ENCODE results near the gene LYL1. TPM values are rescaled to one million over a fixed set of nuclear protein-coding genes. Genes with fewer than 3 reads are reported as not detected.

The LYL1 gene
- total RNA-seq, 1 donor, result 305 TPM

DNA sequence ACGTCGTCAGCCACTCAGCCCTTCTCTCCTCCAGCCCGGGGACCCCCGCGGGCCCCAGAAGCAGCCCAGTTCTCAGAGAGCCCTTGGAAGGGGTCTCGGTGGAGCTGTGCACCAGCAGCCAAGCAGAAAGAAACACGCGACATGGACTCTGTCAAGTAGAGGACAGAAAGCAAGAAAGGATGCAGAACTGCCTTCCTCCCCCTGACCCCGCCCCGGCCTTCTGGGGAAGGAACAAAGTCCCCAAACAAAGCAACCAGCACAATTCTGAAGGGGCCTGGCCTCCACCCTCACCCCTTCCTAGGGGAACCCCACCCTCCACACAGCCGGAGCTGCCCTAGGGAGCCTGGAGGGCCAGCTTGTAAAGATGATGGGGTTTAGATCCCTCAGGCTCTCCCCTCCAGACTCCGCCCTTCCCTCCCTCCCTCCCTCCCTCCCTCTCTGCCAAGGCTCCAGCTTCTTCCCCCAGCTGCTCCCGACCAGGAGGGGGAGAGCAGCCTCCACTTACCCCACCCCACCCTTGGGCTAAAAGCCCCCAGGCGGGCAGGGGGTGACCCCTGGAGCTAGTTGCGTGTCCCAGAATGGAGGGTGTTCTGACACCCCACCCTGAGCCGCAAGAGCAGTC, 7.8 kb downstream of the LYL1 start:
- DNase-seq (ENCODE audit: low read depth in 2 of 3, low spot score in 2 of 3), result peak in 2 of 3 donors; percentile 48 to 52

DNA sequence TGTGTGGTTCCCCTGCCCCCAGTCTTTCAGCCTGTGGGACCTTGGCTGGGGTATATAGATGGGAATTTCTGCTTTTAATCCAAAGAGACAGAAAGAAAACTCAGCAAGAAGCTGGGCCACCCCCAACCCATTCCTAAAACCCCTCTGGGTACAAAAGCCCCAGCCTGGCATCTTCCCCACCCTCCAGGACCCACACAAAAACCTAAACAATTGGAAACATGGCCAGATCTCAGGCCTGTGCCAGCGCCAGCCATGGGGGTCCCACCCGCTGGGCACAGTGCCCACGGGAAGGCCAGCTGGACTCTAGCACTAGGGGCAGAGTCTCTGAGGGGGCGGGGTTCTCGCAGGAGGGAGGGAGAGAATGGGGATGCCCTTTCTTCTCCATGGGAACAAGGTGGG, 8.6 kb downstream of the LYL1 start:
- no peak for DNase-seq (ENCODE audit: low read depth in 2 of 3, low spot score in 2 of 3)

DNA sequence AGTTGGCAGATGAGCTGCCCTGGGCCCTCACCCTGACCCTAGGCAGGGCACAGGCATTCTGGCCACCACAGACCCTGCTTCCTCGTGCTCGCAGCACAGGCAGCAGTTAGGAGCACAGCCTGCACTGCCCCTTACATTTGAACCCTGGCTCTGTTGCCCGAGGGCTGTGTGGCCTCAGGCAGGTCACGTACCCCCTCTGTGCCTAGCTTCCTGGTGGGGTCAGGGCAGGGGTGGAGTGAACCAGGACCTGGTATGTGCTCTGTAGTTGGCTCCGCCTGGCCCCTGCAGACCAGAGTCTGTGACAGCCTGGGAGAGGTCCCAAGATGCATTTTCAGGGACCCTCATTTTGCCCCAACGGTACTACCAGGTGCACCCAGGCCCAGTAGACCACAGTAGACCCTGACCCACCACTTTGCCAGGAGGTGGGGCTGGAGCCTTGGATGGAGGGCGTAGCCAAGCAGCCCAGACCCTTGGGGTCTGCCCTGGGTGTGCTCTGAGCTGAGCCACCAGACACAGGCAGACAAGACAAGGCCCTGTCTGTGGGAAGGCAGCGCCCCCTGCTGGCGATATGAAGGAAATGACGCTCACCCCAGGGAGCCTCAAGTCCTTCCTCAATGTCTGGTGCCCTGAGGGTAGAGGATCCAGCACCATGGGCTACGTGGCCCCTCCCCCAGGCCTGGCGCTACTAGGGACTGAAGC, 9.1 kb downstream of the LYL1 start:
- DNase-seq (ENCODE audit: low read depth in 2 of 3, low spot score in 2 of 3), result peak; percentile 68 to 94 (median 84)

DNA sequence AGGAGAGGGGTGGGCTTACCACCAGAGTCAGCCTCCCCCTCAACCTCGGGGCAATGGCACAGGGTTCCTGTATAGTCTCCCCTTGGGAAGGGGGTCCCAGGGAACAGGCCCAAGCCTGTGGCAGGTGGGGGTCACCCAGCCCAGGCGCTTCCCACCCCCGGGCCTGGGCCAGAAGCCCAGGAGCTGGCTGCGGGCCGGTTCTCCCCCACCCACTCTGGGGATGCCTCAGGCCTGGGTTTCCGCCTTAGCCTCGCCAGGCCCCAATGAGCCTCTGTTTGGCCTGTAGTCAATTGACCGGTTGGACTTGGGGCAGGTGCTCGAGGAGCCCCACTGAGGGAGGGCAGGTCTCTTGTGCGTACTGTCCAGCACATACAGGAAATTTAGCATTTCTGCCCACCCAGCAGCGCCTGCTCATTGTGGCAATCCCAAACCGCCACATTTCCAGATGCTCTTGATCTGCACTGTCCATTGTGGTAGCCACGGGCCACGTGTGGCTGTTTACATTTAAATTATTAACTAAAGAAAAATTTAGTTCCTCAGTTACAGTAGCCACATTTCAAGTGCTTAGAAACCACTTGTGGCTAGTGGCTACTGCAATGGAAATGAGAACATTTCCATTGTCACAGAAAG, 9.9 kb downstream of the LYL1 start:
- DNase-seq (ENCODE audit: low read depth in 2 of 3, low spot score in 2 of 3), result no peak

DNA sequence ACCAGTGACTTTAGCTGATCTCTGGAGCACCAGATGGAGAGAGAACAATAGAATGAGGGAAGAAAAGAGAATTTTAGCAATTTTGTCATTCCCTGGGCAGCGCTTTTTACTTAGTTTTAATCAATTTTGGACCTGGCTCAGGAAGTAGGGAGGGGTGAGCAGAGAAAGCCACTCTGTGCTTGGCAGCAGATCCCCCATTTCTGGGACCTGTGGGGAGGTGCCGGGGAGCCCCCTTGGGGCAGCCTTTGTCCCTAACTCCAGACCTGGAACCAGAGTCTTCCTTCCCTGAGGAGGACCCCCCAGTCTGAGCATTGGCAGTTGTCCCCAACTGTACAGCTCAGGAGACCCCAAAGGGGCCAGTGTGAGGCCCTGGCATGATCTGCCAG, 10.5 kb downstream of the LYL1 start:
- DNase-seq (ENCODE audit: low read depth in 2 of 3, low spot score in 2 of 3), result no peak

DNA sequence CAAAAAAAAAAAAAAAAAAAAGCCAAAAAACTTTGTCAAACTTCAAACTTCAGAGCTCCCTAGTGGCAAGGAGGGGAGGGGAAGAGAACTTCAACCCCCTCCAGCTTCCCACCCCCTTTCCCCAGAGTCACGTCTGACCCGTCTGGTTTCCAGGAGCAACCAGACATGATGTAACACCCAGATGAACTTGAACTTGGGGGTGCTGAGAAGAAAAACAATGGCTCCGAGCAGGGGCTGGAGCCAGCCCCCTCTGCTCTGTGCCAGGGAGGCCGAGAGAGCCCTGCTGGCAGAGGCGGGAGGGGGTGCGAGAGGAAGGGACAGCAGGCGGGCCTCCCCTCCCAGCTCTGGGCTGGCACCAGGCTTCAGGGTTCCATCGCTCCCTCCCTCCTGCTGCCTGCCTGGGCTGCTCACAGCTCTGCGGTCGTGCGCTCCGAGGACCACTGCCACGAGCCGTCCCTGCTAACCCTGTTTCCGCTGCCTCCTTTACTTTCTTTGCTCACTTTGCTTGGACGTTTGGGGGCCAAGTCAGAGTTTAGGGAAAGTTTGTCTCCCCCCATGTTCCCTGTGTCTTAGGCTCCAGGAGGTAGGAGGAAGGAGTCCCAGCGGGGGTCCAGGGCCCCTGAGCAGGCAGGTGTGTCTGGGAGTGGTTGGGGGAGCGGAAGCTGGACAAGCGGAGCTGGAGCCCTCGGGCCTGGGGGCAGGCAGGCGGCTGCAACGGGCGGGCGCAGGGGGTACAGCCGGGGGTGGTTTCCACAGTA, 11.1 kb downstream of the LYL1 start:
- peak in 2 of 3 donors; percentile 65 to 66 for DNase-seq (ENCODE audit: low read depth in 2 of 3, low spot score in 2 of 3)

DNA sequence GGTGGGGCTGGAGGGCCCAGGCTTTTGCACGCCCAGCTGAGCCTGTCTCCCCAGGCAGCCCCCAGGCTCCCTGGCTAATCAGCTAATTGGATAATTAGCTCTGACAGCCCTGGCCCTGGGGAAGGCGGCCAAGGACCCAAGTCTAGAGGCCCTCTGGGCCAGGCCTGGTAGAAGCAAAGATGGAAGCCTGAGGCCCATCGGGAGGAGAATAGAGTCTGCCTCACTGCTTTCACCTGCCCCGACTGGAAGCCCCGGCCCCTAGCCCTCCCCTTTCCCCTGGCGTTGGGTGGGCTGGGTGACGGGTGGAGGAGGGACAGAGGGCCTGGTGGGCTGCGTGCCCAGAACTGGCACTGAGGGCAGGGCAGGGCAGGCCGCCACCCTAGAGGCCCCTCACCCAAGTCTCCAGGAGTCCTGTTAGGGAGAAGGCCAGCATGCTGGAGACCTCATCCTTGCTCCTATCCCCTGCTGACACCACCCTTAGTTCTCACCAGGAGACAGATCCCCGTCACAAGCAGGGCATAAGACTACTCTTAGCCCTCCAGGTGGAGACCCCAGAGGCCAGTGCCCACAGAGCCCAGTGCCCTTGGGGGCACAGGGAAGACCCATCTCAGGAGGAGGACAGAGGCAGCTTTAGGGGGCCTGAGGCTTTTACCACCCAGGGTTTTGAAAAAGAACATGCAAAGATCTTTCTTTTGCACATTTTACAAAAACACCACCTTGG, 12.0 kb downstream of the LYL1 start:
- no peak for DNase-seq (ENCODE audit: low read depth in 2 of 3, low spot score in 2 of 3)

DNA sequence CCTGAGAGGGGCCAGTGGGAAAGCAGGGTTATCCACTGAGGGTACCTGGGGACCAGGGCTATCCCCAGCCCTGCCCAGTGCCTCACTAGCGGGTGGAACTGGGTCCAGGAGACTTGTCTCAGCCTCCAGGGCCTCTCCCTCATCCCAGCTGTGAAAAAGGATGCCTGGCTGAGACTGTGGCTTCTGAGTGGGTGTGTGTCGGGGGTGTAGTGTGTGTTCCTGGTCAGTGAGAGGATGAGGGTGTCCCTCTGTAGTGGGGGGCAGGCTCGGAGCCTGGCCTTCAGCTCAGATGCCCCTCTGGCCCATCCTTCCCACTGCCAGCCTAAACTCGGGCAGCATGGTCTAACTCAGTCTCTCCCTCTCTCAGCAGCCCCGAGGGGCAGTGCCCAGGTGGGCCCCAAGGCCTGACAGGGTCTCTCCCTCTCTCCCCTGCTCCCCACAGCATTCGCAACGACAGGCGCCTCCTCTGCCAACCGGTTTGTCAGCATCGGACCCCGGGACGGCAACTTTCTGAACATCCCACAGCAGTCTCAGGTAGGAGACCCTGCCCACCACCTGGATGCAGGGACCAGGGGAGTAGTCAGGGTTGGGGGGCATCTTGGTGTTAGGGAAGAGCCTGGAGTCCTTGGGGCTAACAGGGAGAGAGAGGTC, 12.7 kb downstream of the LYL1 start:
- DNase-seq (ENCODE audit: low read depth in 2 of 3, low spot score in 2 of 3), result no peak

DNA sequence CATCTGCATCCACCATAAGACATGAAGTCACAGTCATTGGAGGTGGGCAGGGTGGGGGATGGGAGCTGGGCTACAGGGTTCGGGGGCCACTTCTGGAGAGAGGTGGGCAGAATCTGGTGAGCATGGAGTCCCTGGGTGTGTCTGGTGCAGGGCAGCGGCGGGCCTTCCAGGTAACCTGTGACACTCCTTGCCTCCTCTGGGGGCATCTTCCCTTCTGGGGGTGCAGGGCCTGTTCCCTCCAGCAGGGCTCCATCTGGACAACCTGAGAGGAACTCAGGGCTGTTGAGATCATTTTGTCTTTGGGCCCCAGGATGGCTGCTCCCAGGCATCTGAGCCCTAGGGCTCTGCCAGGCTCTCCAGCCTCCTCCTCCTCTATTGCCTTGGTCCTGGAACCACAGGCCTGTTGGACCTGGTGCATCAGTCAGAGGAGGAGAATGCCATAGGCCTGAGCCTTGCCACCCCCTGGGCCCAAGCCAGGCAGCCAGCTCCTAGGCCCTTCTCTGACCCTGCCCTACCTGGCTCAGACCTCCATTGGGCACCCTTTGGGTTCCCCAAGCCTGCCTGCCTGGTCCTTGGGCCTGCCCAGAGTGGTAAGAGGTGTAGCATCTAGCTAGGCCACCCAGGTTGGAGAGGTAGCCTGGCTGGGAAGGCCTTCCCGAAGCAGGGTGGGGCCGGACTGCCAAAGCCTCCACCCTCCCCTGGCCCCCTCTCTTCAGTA, 13.4 kb downstream of the LYL1 start:
- peak in 1 of 3 donors; percentile 69 for DNase-seq (ENCODE audit: low read depth in 2 of 3, low spot score in 2 of 3)

DNA sequence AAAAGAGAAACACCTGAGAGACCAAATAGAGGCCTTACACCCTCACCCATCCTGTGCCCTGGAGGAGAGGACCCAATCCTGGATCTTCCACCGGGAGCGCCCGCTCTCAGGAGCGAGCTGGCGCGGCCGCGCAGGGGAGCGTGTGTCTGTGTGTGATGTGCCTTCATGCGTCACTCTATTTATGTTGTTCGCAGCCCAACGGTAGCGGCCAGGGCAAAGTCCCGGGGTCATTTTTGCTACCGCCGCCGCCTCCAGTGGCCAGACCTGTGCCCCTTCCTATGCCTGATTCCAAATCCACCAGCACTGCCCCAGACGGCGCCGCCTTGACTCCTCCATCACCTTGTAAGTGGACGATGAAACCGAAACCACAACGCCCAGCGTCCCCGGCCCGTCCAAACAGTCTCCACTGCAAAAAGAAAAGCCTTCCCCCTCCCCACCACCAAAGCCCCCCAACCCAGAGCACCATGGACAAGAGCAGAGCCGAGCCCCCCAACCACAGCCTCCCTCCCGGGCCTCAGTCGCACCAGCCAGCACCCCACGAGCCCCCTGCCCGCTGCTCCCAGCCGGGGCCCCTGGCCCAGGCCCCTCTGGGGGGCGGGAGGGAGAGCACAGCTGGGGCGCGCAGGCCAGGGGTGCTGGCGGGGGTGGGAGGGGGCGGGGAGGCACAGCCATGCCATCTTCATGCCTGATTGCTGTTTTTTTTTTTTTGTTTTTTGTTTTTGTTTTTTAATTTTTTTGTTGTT, 14.7 kb downstream of the LYL1 start:
- DNase-seq (ENCODE audit: low read depth in 2 of 3, low spot score in 2 of 3), result no peak

DNA sequence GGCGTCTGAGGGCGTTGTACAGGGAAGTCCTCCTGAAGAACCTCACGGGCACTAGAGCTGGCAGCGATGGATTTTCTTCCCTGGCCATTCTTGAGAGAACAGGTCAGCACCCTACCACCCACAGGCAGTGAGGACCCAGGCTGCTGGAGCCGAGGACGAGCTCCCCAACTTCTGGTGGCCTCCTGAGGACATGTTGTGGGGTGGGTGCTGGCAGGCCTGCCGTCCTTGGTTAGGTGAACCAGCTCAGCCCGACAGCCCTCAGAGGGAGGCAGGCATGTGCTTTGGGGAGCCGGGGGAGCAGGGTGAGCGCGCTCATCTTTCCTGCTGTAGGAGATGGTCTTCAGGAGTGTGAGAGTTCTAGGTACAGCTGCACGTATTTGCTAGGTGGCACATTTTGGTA, 15.4 kb downstream of the LYL1 start:
- no peak for DNase-seq (ENCODE audit: low read depth in 2 of 3, low spot score in 2 of 3)

DNA sequence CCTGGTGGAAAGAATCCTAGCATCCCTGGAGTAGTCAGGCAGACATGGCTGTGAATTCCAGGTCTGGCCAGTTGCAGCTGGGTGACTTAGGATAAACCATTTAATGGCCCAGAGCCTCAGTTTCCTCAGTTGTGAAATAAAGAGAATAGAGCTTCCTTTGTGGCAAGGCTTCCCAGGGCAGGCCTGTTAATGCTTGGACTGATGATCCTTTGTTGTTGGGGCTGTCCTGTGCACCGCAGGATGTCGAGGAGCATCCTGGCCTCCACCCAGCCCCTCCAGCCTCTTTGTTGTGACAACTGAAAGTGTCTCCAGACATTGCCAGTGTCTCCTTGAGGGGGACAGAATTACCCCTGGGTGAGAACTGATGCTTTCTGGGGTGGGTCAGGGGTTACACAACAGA, 16.3 kb downstream of the LYL1 start:
- DNase-seq (ENCODE audit: low read depth in 2 of 3, low spot score in 2 of 3), result no peak

DNA sequence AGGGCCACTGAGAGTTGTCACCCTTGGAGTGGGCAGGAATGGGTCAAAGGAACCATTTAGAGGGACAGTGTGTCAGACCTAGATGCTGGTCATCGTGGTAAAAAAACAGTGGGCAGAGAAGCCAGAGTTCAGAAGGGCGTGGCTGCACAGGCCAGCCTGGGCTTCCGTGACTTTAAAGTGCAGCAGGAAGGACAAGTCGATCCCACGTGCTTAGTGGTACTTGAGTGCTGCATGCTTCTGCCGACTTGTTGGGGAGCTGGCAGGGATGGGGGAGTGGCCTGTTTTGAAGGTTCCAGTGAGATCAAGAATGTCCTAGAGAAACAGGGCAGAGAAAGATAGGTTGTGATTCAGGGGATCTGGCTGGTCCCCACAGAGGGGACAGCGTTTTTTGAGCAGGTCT, 17.0 kb downstream of the LYL1 start:
- DNase-seq (ENCODE audit: low read depth in 2 of 3, low spot score in 2 of 3), result no peak

DNA sequence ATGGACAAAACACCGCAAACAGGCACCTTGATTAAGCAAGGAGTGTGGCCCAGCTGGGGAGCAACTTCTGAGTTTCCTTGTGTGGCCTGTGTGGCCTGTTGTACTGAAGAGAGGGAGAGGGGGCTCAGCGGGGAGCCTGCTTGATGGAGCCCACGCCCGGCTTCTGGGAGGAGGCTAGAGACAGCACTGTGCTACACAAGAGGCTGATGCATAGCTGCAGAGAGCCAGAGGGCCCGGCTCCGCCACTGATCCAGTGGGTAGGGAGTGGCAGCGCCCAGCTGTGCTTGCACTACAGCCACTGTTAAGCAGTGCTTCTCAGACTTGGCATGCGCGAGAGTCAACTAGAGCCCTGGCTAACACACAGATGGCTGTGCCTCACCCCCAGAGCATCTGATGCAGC, 19.0 kb downstream of the LYL1 start:
- DNase-seq (ENCODE audit: low read depth in 2 of 3, low spot score in 2 of 3), result no peak

DNA sequence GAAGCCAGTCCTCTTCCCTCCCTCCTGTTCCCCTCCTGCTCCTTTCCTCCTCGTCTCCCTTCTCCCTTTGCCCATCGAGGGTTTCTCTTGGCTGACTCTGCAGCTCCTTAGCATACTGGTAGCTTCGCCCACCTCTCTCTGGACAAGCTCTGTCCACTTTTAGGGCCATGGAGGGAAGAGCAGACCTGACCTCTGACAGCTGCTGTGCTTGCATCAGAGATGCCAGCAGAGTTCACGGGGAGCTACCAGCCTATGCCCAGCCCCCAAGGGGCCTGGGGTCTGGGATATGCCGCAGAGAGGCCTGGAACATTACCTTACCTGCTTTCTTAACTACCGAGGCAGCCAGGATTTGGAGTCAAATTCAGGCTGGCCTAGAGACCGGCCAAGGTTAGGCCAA, 19.7 kb downstream of the LYL1 start:
- DNase-seq (ENCODE audit: low read depth in 2 of 3, low spot score in 2 of 3), result no peak

DNA sequence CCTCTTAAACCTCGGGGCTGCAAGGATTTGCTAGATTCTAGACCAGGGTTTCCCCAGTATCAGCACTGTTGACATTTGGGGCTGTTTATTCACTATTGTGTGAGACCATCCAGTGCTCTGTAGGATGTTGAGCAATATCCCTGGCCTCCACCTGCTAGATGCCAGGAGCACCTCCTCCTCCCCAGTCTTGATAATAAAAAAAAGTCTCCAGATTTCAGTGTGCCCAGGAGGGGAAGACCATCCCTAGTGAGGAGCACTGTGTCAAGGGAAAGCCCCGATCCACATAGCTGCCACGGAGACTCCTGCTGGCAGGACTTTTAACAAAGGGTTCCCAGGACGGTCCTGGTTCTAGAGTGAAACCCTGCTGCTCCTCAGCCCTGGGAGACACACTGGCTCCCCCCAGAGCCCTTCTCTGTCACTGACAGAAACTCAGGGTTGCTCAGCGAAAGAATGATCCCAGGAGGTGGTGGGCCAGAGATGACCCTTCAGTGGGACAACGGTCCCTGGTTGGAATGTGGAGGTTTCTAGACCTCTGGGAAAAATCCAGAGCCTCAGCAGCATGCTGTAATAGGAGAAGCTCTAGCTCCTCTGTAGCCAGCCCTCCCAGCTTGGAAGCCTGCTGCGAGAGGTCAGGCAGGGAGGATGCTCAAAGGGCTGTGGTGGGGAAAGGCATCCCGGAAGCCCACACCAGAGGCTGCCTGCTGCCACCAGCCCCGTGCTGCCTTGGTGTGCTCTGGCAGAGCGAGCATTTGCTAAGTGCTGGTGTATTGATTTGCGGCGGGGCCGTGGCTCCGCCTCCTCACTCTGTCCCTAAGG, 20.3 kb downstream of the LYL1 start:
- no peak for DNase-seq (ENCODE audit: low read depth in 2 of 3, low spot score in 2 of 3)

DNA sequence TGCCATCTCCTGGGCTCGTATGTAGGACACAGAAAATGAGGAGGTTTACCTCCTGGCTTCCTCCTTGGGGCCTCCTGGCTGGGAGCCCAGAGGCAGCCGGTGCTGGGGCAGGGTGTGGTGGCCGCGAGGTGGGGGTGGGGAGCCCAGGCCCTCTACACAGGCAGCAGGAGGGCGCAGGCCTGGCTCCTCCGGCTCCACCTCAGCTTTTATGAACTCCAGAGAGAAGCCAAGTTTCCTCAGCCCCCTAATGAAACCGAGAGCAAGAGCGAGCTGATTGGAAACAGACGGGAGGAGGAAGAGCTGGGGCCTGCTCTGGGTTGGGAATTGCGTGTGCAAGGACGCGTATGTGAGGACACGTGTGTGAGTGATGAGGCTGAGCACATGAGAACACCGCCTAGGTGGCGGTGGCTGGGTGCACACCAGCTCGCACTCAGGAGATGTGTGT, 23.1 kb downstream of the LYL1 start:
- DNase-seq (ENCODE audit: low read depth in 2 of 3, low spot score in 2 of 3), result peak in 2 of 3 donors; percentile 55 to 74

DNA sequence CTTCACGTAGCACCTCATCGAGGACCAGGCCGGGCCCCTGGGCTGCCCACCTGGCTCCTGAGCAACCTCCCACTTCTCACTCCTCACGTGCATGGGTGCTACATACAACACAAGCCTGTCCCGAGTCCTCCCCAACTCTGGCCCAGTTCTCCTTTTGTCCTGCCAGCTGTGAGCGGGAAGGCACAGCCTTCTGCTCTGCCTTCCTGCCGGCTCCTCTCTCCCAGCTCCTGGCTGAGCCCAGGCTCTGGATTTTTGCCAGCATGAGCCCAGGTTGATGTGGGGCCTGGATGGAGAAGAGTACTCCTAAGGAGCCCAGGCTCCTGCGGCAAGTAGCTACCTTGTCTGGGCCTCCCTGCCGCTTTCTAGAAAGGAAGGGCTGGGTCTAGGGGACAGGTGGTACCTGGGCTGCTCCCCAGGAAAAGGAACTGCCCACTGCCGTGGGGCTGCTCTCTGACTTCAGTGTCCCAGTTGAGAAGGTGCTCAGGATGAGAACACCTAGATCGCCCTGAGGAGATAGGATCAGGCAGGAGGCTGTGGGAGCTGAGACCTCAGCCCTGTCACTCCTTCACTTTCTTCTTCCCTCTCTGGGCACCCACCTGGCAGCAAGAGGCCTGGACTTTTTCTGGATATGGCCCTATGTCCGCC, 23.6 kb downstream of the LYL1 start:
- no peak for DNase-seq (ENCODE audit: low read depth in 2 of 3, low spot score in 2 of 3)

Measured in hematopoietic multipotent progenitor cell (in vitro differentiated cells).